GM12865 (cell line): Measurements from ENCODE around the gene ZBTB24.

Experiments used
- DNase-seq: peaks from one replicate; pipeline ENCODE4 v3.0.0; 2010; ENCODE audit warnings: low read depth
- H3K4me3 ChIP-seq: 2 replicates; pipeline ENCODE4 v1.5.1; 2011; ENCODE audit warnings: mild to moderate bottlenecking, low read depth, low read length, control low read depth
- TF ChIP-seq, protein P1 (sequence below): IDR thresholded peaks from 2 replicates; pipeline ENCODE4 v1.5.1; 2011; ENCODE audit warnings: low read length, control low read depth, low read depth, inconsistent platforms; ENCODE audit not compliant: insufficient read depth; ENCODE audit errors: missing control alignments

Gene ZBTB24

DNA sequence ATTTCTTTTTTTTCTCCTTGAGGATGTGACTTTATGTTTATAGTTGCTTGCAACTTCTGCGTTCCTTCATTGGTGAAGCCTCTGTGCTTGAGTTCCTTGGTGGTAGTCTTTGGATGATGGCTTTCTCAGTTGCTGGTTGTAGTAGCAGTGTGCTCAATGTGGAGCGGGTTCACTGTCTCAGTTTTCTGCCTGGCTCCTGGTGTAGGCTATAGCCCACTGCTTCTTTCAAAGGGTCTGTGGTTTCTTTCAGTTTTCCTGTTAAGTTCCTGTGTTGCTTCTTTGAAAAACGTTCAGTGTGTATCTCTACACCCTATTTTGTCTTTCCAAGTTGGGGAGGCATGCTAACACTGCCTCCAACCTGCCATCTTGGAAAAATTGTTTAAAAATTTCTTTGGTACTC, 33.9 kb upstream of the ZBTB24 start:
- no peak overlapping the region for H3K4me3 ChIP-seq
- no peak for DNase-seq
- TF ChIP-seq, protein P1, sequence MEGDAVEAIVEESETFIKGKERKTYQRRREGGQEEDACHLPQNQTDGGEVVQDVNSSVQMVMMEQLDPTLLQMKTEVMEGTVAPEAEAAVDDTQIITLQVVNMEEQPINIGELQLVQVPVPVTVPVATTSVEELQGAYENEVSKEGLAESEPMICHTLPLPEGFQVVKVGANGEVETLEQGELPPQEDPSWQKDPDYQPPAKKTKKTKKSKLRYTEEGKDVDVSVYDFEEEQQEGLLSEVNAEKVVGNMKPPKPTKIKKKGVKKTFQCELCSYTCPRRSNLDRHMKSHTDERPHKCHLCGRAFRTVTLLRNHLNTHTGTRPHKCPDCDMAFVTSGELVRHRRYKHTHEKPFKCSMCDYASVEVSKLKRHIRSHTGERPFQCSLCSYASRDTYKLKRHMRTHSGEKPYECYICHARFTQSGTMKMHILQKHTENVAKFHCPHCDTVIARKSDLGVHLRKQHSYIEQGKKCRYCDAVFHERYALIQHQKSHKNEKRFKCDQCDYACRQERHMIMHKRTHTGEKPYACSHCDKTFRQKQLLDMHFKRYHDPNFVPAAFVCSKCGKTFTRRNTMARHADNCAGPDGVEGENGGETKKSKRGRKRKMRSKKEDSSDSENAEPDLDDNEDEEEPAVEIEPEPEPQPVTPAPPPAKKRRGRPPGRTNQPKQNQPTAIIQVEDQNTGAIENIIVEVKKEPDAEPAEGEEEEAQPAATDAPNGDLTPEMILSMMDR, result no peak

DNA sequence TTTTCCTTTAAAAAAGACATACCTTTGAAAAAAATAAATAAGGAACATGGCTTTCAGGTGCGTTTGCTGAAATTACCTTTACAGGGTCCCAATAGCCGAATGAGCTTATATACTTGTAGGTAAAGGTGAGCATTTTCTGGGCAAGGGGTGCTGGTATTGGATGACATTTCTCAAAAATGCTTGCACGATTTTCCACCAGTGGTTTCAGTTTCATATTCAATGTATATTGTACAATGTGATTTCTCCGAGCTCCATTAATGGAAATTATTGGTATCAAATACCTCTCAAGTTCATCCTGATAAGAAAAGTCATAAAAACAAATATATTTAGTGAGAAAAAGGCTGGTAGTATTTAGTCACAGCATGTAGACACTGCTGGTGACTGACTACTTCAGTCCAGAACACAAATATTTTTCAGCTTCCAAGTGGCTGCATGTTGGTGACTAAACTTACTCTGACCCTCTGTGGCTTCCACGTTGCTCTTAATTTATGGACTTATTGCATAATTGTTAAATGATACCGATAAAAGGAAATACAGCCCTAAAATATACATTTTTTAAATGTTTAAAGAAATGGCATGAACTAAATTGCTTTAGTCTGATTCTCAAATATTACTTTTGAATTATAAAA, 32.9 kb upstream of the ZBTB24 start:
- H3K4me3 ChIP-seq, result no peak overlapping the region
- TF ChIP-seq, protein P1, result no peak
- no peak for DNase-seq

DNA sequence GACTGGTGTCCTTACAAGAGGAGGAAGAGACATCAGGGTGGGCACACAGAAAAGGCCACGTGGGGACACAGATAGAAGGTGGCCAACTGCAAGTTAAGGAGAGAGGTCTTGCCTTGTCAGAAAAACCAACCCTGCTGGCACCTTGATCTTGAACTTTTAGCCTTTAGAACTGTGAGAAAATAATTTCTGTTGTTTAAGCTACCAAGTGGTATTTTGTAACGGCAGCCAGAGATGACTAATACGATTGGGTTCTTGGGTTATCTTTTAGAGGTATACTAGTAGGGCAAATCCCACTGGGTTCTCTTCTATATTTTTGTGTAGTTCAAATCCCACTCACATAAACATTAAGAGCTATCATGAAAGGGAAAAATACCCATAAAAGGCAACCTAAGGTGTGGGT, 31.9 kb upstream of the ZBTB24 start:
- no peak overlapping the region for H3K4me3 ChIP-seq
- no peak for DNase-seq
- TF ChIP-seq, protein P1, result no peak

DNA sequence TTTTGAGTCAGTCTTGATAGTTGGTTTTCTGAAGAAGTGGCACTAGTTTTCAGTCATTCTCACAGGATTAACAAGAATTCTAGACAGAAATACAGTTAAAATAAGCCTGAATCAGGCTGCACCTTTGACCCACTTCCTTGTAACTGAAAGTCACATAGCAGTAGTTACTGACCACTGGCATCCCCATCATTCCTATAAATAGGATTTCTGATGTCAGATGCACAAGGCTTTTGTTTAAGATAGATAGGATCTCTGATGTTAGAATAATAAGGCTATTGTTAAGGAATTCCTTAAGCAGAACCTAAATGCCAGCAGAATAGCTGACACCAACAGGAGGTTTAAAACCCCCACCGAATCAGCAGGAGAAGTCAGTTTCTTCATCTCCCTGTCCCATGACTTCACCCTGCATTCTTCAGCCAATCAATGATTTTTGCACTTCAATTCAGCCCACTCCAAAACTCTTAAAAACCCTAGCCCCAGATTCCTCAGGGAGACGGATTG, 30.6 kb upstream of the ZBTB24 start:
- no peak overlapping the region for H3K4me3 ChIP-seq
- TF ChIP-seq, protein P1, result no peak
- DNase-seq, result no peak

DNA sequence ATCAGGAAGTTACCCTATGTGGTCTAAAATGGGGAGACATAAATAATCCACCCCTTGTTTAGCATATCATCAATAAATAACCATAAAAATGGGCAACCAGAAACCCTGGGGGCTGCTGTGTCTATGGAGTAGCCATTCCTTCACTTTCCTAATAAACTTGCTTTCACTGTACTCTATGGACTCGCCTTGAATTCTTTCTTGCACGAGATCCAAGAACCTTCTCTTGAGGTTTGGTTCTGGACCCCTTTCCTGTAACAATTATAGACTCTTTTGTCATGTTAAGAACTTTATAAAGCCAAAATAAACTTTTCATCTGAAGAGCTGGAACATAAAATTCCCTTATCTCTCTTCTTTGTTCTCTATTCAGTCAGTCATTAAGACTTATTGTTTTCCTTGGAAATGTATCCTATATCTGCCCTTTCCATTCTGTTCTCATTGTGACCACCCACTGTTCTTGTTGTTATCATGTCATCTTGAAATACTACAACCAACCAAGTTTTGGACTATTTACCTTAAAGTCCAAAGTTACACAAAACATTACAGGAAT, 29.3 kb upstream of the ZBTB24 start:
- H3K4me3 ChIP-seq, result no peak overlapping the region
- no peak for DNase-seq
- TF ChIP-seq, protein P1, result no peak

DNA sequence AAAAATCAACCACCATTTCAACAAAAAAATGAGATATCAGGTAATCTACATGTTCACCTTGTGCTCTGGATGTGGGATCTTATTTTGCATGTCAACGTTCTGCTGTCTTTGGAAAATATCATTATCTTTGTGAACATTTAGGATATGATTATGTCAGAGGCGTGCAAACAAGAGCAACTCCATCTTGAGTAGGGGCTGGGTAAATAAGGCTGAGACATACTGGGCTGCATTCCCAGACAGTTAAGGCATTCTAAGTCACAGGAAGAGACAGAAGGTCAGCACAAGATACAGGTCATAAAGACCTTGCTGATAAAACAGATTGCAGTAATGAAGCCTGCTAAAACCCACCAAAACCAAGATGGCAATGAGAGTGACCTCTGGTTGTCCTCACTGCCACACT, 28.8 kb upstream of the ZBTB24 start:
- DNase-seq, result no peak
- no peak overlapping the region for H3K4me3 ChIP-seq
- TF ChIP-seq, protein P1, result no peak

DNA sequence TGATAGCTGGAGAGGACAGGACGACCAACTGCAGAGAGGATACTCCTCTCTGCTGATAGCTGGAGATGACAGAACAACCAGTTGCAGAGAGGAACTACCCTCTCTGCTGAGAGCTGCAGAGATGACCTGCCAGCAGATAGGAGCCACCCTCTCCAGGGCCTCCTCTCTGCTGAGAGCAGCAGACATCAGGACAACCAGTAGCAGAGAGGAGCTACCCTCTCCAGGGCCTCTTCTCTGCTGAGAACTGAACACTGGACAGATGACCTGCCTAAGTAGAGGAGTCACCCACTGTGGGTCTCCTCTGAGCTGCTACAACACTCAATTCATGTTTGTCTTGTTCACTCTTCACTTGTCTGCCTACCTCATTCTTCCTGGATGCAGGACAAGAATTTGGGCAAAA, 27.3 kb upstream of the ZBTB24 start:
- TF ChIP-seq, protein P1, result no peak
- no peak for DNase-seq
- H3K4me3 ChIP-seq, result no peak overlapping the region
